Caco-2 (cell line): ENCODE data around the gene FES. TPM values are rescaled to one million over a fixed set of nuclear protein-coding genes. Genes with fewer than 3 reads are reported as not detected.

Source experiments
- BruUV-seq: library from RNA; stranded (reverse); fragments of 400-500 nt; replicated peaks from 2 replicates; lab custom pipeline; 2021; lab: Mats Ljungman, UMichigan
- CTCF ChIA-PET: fragments of 300-600 bp; sonication (Branson Sonifier 250); formaldehyde crosslinking; loops from one replicate; lab custom pipeline; 2022; ENCODE audit warnings: antibody characterized with exemption; lab: Charles Lee
- POLR2A ChIA-PET: fragments of 300-600 bp; sonication (Branson Sonifier 250); formaldehyde crosslinking; loops from one replicate; lab custom pipeline; 2022; ENCODE audit warnings: antibody characterized with exemption; lab: Charles Lee
- DNase-seq, 2 experiments: peaks; one replicate each; pipeline versions ENCODE4 v3.0.0 to v3.0.0-alpha.2; 2020 to 2022
- H3K27me3 ChIP-seq: replicated peaks from 2 replicates; pipeline ENCODE4 v1.6.0; 2011; ENCODE audit warnings: low read length; ENCODE audit not compliant: control insufficient read depth, insufficient read depth
- H3K36me3 ChIP-seq: 2 replicates; pipeline ENCODE4 v1.5.1; 2011; ENCODE audit warnings: low read length; ENCODE audit not compliant: control insufficient read depth, insufficient read depth
- H3K4me1 ChIP-seq: fragments of 250-450 bp; sonication (Bioruptor Pico); 2 replicates; pipeline ENCODE4 v1.5.1; 2020; ENCODE audit warnings: mild to moderate bottlenecking
- H3K4me3 ChIP-seq: 2 replicates; pipeline ENCODE4 v1.5.1; 2011; ENCODE audit warnings: low read depth, mild to moderate bottlenecking, control low read depth, low read length
- H3K9me3 ChIP-seq: fragments of 250-450 bp; sonication (Bioruptor Pico); 2 replicates; pipeline ENCODE4 v1.5.1; 2020; ENCODE audit warnings: mild to moderate bottlenecking, moderate library complexity
- H3K27ac Mint-ChIP-seq: one replicate; pipeline ENCODE4 v1.8.0; 2022; ENCODE audit warnings: mixed read lengths; ENCODE audit not compliant: unreplicated experiment
- H3K27me3 Mint-ChIP-seq: one replicate; pipeline ENCODE4 v1.8.0; 2022; ENCODE audit warnings: mixed read lengths; ENCODE audit not compliant: insufficient read depth, unreplicated experiment
- H3K36me3 Mint-ChIP-seq: one replicate; pipeline ENCODE4 v1.8.0; 2022; ENCODE audit warnings: mild to moderate bottlenecking, mixed read lengths; ENCODE audit not compliant: insufficient read depth, unreplicated experiment
- H3K4me1 Mint-ChIP-seq: one replicate; pipeline ENCODE4 v1.8.0; 2022; ENCODE audit warnings: low read depth, mixed read lengths; ENCODE audit not compliant: unreplicated experiment
- H3K4me3 Mint-ChIP-seq: one replicate; pipeline ENCODE4 v1.8.0; 2022; ENCODE audit warnings: mild to moderate bottlenecking, moderate library complexity, mixed read lengths; ENCODE audit not compliant: unreplicated experiment
- H3K9me3 Mint-ChIP-seq: one replicate; pipeline ENCODE4 v1.8.0; 2022; ENCODE audit warnings: mixed read lengths; ENCODE audit not compliant: unreplicated experiment
- CTCF ChIP-seq, 2 experiments: fragments of 200-600 bp in 1 of 2; IDR thresholded peaks; 1 replicate in 1 of 2; 2 replicates in 1 of 2; pipeline versions ENCODE4 v1.5.1 to v1.8.0; 2011 to 2022; ENCODE audit warnings: antibody characterized with exemption in 1 of 2, control low read depth in 1 of 2, inconsistent platforms in 1 of 2, low read depth in 1 of 2, low read length in 1 of 2, mild to moderate bottlenecking in 1 of 2, moderate library complexity in 1 of 2; ENCODE audit not compliant: insufficient read depth in 1 of 2, severe bottlenecking in 1 of 2, unreplicated experiment in 1 of 2
- intact Hi-C: fragments of 100-400 bp; cut with micrococcal nuclease; formaldehyde crosslinking; loops from one replicate; pipeline ENCODE4 v1.10.0; 2022; ENCODE audit not compliant: unreplicated experiment
- total RNA-seq: library from RNA; stranded (reverse); gene quantifications from 2 replicates; pipeline ENCODE4 v1.2.3, GENCODE V29; 2022

The FES gene
- total RNA-seq, 1 experiment from 2014 or later, result 1.7 TPM

- POLR2A ChIA-PET, result no interaction called here
- Mint-ChIP-seq H3K4me1 (no peaks in the 10 kb centered on the region), H3K9me3 (no peaks in the 10 kb centered on the region), H3K4me3 (no peak overlapping the region), H3K27me3 (no peaks in the 10 kb centered on the region), H3K36me3 (peaks cover 23% of the 10 kb centered on the region), H3K27ac (no peak overlapping the region)
- Histone ChIP-seq H3K36me3 (no peaks in the 10 kb centered on the region), H3K4me1 (peaks cover 18% of the 10 kb centered on the region), H3K9me3 (no peaks in the 10 kb centered on the region), H3K4me3 (no peak overlapping the region), H3K27me3 (no peaks in the 10 kb centered on the region)
- CTCF ChIA-PET, result no interaction called here
- BruUV-seq, result no TSS peak
- no peak for DNase-seq
- no peak for TF ChIP-seq CTCF (IDR thresholded peaks at IDR 0.05; ENCODE audit: insufficient read depth in 1 of 2, low read depth in 1 of 2, low read length in 1 of 2, severe bottlenecking in 1 of 2, unreplicated experiment in 1 of 2)
- intact Hi-C loops, result no loop called here
Measured at GRCh38 chr15:90877996-90878395, 6.3 kb upstream of the FES start.

- Mint-ChIP-seq H3K4me3 (no peak overlapping the region), H3K27ac (no peak overlapping the region), H3K4me1 (no peaks in the 10 kb centered on the region), H3K27me3 (no peaks in the 10 kb centered on the region), H3K9me3 (no peaks in the 10 kb centered on the region), H3K36me3 (peaks cover 23% of the 10 kb centered on the region)
- Histone ChIP-seq H3K36me3 (no peaks in the 10 kb centered on the region), H3K27me3 (no peaks in the 10 kb centered on the region), H3K4me1 (peaks cover 11% of the 10 kb centered on the region), H3K9me3 (no peaks in the 10 kb centered on the region), H3K4me3 (no peak overlapping the region)
- BruUV-seq, result no TSS peak
- intact Hi-C loops, result no loop called here
- TF ChIP-seq CTCF (IDR thresholded peaks at IDR 0.05; ENCODE audit: insufficient read depth in 1 of 2, low read depth in 1 of 2, low read length in 1 of 2, severe bottlenecking in 1 of 2, unreplicated experiment in 1 of 2), result no peak
- ChIA-PET POLR2A (no interaction called here), CTCF (no interaction called here)
- DNase-seq, result no peak
Measured at GRCh38 chr15:90878660-90879059, 5.6 kb upstream of the FES start.

GRCh38 chr15:90879730-90880366 lies 4.5 kb upstream of the FES start:
- Histone ChIP-seq H3K36me3 (no peaks in the 10 kb centered on the region), H3K27me3 (no peaks in the 10 kb centered on the region), H3K4me1 (no peaks in the 10 kb centered on the region; the same call in 1 of the 2 replicates), H3K9me3 (no peaks in the 10 kb centered on the region), H3K4me3 (no peak overlapping the region)
- intact Hi-C loops, result no loop called here
- no TSS peak for BruUV-seq
- Mint-ChIP-seq H3K4me1 (no peaks in the 10 kb centered on the region), H3K4me3 (no peak overlapping the region), H3K36me3 (peaks cover 19% of the 10 kb centered on the region), H3K27me3 (no peaks in the 10 kb centered on the region), H3K9me3 (no peaks in the 10 kb centered on the region), H3K27ac (no peak overlapping the region)
- DNase-seq, result no peak
- no peak for TF ChIP-seq CTCF (IDR thresholded peaks at IDR 0.05; ENCODE audit: insufficient read depth in 1 of 2, low read depth in 1 of 2, low read length in 1 of 2, severe bottlenecking in 1 of 2, unreplicated experiment in 1 of 2)
- ChIA-PET POLR2A (no interaction called here), CTCF (no interaction called here)
